Hematopoietic multipotent progenitor cell treated with erythropoietin and hydrocortisone succinate and interleukin-3 and kit ligand, for 17 days (in vitro differentiated cells): ENCODE data around the gene MT1A.

Experiments used
- DNase-seq: peaks from one replicate; pipeline ENCODE4 v3.0.0-alpha.2; 2015; ENCODE audit warnings: low spot score

MT1A gene

DNA sequence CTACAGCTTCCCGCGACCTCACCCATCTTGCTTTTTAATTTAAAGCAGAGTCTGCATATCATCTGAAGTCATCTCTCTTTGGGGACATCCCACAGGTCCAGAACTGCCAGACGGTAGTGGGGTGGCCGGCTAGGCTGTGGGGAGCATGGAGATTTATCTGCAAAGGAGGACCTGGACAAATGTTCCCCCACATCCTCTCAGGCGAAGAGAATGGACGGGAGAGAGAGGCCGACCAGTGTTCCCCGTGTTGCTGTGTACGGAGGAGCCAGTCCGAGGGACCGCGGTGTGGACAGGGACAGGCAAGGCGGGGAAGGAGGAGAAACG, 6.7 kb upstream of the MT1A start:
- DNase-seq: no peak

DNA sequence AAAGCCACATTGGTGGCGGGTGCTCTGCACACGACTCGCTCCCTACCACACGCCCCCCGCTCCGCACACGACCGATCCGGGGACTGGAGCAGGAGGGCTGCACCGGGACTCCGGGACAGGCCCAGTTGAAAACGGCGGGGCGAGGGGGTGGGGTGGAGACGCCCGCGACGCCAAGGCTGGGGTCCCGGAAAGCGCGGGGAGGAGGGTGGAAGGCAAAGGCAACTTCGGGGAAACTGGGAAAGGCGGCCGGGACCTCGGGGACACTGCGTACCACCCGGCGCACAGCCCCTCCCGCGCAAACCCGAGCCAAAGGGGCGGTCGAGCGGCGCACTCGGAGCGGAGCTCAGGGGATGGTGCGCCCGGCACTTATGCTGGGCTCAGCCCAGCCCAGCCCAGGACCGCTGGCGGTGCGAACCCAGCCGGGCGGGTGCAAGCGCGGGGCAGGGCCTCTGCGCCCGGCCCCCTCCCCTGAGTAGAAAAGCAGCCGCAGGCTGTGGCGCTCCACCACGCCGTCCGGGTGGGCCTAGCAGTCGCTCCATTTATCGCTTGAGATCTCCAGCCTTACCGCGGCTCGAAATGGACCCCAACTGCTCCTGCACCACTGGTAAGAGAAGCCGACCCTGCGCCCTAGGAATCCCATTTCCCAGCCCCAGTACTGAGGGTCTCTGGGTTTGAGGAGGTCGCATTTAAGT, 6.2 kb upstream of the MT1A start, which contains the start of gene MT1M:
TSS of gene MT1M (plus strand) at position 504 of the 692 bp plus-strand sequence. CDS start at position 577, 73 bp downstream.
- no peak for DNase-seq

DNA sequence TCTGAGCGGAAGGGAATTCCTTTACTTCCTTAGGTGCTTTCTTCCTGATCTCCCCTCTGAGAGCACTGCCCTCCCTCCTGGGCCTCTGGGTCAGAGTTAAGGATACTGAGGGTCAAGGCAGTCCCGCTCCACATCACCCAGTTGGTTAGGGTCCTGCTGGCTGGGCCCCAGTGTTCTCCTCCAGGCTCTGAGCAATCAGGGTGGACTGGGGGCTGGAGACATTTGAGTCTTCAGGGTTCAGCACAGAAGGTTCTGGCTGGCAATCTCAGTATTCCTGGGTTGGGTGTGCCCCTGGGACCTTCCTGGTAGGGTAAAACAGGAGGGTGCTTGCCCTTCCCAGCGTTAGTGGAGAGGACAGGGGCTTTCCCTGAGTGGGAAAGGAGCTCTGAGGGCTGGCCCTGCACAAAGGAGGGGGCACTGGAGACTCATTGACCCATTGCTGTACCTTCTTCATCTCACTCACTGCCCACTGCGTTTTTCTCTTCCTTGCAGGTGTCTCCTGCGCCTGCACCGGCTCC, 5.6 kb upstream of the MT1A start:
- no peak for DNase-seq

DNA sequence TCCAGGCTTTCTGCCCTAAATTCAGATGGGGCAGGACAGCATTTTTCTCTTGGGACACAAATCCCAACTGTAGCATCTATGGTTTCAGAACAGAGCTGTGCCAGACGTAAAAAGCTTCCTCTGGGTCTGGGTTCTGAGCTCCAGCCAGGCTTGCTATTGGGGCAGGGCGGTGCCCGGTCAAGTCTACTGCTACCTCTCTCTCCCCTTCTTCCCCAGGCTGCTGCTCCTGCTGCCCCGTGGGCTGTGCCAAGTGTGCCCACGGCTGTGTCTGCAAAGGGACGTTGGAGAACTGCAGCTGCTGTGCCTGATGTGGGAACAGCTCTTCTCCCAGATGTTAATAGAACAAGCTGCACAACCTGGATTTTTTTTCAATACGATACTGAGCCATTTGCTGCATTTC, 4.9 kb upstream of the MT1A start:
- no peak for DNase-seq

DNA sequence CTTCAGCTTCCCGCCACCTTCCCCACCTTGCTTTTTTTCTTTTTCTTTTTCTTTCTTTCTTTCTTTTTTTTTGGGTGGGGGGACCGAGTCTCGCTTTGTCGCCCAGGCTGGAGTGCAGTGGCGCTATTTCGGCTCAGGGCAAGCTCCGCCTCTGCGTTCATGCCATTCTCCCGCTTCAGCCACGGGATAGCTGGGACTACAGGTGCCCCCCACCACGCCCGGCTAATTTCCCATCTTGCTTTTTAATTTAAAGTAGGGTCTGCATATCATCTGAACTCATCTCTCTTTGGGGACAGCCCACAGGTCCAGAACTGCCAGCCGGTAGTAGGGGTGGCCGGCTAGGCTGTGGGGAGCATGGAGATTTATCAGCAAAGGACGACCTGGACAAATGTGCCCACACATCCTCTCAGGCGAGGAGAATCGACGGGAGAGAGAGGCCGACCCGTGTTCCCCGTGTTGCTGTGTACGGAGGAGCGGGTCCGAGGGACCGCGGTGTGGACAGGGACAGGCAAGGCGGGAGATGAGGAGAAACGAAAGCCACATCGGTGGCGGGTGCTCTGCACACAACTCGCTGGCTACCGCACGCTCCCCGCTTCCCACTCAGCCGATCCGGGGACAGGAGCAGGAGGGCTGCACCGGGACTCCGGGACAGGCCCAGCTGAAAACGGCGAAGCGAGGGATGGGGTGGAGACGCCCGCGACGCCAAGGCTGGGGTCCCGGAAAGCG, 3.6 kb upstream of the MT1A start:
- no peak for DNase-seq

DNA sequence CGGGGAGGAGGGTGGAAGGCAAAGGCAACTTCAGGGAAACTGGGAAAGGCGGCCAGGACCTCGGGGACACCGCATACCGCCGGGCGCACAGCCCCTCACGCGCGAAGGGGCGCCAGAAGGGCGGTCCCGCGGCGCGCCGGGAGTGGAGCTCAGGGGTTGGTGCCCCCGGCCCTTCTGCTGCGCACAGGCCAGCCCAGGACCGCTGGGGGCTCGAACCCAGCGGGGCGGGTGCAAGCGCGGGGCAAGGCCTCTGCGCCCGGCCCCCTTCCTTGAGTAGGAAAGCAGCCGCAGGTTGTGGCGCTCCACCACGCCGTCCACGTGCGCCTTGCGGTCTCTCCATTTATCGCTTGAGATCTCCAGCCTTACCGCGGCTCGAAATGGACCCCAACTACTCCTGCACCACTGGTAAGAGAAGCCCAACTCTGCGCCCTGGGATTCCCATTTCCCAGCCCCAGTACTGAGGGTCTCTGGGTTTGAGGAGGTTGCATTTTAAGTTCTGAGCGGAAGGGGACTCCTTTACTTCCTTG, 3.0 kb upstream of the MT1A start:
- DNase-seq: no peak

DNA sequence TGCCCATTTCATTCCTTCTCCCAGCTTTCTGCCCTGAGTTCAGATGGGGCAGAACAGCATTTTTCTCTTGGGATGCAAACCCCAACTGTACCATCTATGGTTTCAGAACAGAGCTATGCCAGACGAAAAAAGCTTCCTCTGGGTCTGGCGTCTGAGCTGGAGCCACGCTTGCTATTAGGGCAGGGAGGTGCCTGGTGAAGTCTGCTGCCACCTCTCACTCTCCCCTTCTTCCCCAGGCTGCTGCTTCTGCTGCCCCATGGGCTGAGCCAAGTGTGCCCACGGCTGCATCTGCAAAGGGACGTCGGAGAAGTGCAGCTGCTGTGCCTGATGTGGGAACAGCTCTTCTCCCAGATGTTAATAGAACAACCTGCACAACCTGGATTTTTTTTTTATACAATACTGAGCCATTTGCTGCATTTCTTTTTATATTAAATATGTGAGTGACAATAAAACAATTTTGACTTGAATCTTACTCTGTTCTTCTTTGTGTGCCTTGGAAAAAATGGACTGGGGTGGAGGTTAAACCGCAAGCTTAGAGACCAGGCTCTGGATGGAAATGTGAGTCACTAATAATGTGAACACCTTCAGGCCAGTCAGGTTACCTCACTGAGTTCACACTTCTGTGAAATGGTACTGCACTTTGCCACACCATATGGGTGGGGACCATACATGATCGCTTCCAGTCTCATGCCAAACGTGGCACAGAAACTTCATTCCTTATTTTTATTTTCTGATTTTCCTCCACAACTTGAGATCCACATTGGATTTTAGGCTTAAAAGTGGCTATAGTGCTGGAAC, 1.7 kb upstream of the MT1A start:
- DNase-seq: no peak

DNA sequence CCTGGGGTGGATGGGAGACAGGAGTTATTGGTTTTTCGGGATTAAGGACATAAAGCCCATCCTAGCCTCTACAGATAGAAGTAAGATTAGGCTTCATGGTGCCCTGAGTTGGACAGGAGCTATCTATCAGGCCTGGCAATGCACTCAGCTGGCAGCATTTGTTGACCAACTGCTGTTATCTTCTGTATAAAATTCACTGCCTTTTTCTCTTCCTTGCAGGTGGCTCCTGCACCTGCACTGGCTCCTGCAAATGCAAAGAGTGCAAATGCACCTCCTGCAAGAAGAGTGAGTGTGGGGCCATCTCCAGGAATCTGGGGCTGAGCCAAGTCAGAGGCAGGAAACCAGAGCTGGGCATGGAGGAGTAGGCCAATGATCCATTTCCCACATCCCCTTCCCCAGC, 579 bp downstream of the MT1A start:
- DNase-seq: no peak

DNA sequence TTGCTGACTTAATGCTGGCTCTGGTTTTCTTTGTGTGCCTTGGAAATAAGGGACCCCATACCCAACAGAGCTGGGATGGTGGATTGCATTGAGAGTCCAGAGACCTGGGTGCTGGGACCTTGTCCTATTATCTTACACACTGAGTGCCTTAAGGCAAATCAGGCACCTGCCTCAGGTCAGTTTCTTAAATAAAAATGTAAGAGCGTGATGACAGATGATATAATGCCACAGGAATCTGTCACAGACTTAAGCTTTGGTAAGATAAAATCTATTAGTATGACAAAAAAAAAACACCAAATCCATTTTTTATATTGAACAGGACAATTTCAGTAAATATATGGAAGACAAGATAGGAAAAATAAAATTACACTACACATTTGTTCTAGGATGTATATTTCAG, 1.6 kb downstream of the MT1A start:
- no peak for DNase-seq

DNA sequence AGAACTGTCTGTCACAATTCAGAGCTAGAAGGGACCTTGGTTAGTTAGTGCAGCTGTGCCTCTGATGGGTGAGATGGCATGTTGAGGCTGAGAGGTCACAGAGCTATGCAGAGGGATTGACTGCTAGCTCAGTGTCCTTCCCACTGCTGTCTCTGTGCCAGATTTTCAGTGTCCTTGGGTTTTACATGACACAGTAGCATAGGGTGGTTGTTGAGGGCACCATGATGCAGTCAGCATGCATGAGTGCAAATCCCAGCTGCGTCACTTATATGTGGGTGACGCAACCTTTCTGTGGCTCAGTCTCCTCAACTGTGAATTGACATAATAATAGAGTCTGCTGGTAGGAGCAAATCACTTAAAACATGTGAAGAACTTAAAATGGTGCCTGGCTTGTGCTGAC, 2.7 kb downstream of the MT1A start:
- DNase-seq: no peak

DNA sequence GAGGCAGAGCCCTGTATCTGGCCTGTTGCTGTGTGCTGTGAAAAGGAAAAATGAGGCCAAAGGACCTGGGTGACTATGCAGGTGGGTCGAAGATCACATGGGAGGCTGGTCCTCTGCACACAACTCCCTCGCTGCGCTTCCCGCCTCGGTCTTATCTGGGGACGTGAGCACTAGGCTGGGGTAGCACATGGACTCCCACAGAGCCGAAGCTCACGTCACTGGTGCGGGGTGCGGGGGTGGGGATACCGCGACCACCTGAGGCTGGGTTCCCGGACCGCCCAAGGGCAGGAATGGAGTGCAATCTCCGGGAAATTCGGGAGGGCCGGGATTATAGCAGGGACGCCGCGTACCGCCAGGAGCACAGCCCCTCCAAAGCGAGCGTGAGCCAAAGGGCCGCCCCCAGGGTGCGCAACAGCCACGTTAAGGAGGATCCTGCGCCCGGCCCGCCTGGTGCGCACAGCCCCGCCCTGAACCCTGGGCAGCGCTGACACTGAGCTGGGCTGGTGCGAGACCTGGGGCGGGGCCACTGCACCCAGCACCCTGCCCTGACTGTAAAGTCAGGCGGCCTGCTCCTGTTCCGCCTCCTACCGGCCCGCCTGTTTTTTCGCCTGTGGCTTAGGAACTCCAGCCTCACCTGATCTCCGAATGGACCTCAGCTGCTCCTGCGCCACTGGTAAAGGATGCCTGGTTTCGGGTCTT, 4.8 kb downstream of the MT1A start:
- peak; percentile 27 for DNase-seq

DNA sequence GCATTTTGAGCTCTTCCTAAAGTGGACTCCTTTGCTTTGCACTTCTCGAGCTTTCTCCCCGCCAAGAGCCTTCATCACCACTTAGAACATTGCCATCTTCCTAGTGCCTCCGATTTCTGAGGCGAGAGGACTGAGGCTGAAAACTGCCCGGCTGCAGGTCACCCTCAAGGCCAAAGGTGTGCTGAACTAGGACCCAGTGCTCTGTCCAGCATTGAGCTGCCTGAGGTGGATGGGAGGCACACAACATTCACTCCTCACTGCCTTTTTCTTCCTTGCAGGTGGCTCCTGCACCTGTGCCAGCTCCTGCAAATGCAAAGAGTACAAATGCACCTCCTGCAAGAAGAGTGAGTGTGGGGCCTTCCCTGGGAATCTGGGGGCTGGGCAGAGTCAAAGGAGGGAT, 5.4 kb downstream of the MT1A start:
- no peak for DNase-seq

DNA sequence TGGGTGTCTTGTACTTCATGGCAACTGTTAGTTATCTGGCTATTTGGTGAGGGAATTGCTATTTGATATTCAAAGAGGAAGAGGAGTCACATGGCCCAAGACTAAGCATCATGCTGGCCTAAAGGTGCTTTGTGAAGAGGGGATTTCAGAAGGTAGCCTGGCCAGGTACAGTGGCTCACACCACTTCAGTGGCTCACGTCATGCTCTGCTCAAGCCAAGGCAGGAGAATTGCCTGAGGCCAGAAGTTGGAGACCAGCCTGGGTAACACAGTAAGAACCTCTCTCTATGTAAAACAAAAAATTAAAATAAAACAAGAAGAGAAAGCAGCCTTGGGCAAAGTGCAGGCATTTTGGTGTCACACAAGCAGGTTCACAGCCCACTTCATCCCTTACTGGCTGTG, 6.8 kb downstream of the MT1A start:
- DNase-seq: no peak

DNA sequence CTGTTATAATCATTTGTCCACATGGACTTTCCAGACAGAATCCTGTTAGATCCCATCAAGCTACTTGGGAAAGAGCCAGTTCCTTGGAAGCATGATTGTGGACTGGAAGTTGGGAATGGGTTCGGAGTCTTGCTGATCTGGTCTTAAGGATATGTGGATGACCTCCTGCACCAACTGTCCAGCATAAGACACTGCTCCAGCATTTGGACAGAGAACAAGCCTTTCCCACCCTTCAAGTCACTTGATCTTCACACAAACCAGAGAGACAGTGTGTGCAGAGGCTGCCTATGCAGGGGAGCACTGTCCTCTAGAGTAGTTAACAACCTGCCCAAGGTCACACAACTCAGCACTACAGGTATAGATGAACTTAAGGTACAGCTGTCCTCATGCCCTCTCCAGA, 7.4 kb downstream of the MT1A start:
- DNase-seq: no peak

DNA sequence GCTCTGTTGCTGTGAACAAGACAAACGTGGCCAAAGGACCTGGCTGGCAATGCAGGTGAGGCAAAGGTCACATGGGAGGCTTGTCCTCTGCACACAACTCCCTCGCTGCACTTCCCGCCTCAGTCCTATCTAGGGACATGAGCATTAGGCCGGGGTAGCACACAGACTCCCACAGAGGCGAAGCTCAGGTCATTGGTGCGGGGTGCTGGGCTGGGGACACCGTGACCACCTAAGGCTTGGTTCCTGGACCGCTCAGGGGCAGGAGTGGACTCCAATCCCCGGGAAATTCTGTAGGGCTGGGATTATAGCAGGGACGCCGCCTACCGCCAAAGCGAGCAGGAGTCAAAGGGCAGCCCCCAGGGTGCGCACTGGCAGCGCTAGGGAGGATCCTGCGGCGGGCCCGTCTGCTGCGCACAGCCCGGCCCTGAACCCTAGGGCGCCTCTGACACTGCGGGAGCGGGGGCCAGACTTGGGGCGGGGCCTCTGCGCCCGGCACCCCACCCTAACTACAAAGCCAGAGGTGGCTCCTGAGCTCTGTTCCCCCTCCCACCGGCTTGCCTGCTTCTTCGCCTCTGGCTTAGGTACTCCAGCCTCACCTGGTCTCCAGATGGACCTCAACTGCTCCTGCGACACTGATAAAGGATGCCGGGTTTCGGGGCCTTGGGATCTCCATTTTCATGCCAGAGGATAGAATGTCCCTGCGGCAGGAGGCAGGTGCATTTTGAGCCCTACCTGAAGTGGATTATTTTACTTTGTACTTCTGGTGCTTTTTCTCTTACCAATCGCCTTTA, 9.4 kb downstream of the MT1A start:
- DNase-seq: no peak

DNA sequence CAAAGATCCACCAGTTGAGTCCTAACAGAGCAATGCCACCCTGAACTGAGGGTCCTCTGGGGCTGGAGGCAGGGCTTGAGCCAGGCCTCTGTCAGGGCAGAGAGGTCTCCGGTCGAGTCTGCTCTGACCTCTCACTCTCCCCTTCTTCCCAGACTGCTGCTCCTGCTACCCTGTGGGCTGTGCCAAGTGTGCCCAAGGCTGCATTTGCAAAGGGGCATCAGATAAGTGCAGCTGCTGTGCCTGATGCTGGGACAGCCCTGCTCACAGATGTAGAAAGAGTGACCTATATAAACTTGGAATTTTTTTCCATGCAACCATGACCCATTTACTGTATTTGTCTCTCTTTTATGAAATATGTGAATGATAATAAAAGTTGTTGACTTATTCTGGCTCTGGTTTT, 10.8 kb downstream of the MT1A start:
- no peak for DNase-seq

DNA sequence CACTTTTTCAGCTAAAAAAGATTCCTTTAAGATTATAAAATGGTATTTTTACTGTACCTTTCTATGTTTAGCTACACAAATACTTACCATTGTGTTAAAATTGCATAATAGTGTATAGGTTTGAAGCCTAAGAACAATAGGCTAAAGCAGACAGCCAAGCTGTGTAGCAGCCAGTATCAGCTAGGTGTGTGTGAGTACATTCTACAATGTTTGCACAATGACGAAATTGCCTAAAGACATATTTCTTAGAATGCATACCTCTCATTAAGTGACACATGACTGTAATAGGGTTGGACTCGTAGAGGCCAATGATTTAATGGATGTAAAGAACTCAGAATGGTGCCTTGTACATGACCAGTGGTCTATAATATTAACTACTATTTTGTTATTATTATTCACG, 11.4 kb downstream of the MT1A start:
- no peak for DNase-seq

DNA sequence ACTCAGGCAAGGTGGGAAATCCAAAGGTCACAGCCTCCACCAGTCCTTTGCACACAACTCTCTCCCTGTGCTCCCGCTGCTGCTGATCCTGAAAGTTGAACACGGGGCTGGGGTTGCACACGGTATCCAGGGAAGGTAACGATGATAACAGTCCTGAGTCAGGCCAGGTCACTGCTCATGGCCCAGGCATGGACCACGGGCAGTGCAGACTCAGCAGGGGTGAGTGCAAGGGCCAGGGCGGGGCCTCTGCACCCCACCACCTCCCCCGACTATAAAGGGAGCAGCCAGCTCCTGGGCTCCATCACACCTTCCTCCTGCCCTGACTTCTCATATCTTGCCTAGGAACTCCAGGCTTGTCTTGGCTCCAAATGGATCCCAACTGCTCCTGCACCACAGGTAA, 13.1 kb downstream of the MT1A start, which contains the start of gene MT1B:
TSS of gene MT1B (plus strand) at position 301 of the 400 bp plus-strand sequence. CDS start at position 369, 68 bp downstream.
- DNase-seq: no peak

DNA sequence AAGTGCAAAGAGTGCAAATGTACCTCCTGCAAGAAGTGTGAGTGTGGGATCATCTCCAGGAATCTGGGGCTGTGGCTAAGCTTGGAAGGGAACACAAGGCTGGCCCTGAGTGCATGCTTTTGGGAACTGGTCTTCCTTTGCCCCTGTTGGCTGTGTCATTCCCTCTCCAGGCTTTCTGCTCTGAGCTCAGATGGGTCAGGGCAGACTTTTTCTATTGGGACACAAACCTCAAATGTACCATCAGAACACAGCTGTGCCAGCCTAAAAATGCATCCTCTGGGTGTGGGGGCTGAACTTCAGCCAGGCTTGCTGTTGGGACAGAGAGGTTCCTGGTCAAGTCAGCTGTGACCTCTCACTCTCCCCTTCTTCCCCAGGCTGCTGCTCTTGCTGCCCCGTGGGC, 14.1 kb downstream of the MT1A start:
- DNase-seq: no peak

DNA sequence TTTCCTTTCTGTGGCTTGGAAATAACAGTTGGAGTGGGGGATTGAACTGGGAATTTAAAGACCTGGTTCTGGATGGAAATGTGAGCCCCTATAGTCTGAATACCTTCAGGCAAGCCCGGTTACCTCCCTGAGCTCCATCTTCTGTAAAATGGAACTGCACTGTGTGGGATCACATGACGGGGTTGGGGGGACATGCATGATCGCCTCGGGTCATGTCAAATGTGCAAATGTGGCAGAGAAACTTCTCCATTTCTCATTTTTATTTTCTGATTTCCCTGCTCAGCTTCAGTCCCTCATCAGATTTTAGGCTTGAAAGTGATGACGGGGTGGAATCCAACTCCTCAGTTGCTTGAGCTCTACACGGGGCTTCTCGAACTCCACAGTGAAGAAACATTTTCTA, 14.8 kb downstream of the MT1A start:
- DNase-seq: no peak
